OCI-LY1 (cell line): ENCODE results near the gene PRLR.

Experiments
- EZH2 ChIP-seq: fragments of 200-600 bp; sonication (generic), shearing (Covaris generic); IDR thresholded peaks from 2 replicates; pipeline ENCODE4 v1.8.0; 2017; ENCODE audit warnings: borderline replicate concordance, mixed run types, mild to moderate bottlenecking, antibody characterized with exemption, low read length, moderate library complexity, mixed read lengths
- TF ChIP-seq, protein P1 (sequence below): fragments of 200-600 bp; sonication (generic), shearing (Covaris generic); IDR thresholded peaks from 2 replicates; pipeline ENCODE4 v1.5.1; 2017; ENCODE audit warnings: mild to moderate bottlenecking, antibody characterized with exemption, low read length, moderate library complexity, mixed read lengths

DNA sequence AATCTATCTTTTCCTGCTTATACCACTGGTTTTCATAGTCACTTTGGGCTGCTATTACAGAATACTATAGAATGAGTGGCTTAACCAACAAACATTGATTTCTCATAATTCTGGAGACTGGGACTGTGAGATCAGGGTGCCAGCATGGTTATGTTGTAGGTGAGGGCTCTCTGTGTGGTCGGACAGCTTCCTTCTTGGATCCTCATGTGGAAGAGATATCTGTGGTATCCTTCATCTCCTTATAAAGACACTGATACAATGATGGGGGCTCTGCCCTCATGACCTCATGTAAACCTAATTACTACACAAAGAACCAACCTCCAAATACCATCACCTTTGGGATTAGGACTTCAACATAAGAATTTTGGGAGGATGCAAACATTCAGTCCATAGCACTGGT lies 13.9 kb upstream of the PRLR start:
- TF ChIP-seq, protein P1, sequence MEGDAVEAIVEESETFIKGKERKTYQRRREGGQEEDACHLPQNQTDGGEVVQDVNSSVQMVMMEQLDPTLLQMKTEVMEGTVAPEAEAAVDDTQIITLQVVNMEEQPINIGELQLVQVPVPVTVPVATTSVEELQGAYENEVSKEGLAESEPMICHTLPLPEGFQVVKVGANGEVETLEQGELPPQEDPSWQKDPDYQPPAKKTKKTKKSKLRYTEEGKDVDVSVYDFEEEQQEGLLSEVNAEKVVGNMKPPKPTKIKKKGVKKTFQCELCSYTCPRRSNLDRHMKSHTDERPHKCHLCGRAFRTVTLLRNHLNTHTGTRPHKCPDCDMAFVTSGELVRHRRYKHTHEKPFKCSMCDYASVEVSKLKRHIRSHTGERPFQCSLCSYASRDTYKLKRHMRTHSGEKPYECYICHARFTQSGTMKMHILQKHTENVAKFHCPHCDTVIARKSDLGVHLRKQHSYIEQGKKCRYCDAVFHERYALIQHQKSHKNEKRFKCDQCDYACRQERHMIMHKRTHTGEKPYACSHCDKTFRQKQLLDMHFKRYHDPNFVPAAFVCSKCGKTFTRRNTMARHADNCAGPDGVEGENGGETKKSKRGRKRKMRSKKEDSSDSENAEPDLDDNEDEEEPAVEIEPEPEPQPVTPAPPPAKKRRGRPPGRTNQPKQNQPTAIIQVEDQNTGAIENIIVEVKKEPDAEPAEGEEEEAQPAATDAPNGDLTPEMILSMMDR, result no peak
- no peak for TF ChIP-seq EZH2
